HG02840 (cell line): Measurements from ENCODE around the gene PEMT.

Experiments
- ATAC-seq: cut with Tn5 transposase; IDR thresholded peaks from one replicate; pipeline ENCODE4 v1.9.1; 2021; ENCODE audit warnings: mild to moderate bottlenecking, moderate library complexity, moderate number of reproducible peaks; ENCODE audit not compliant: unreplicated experiment, low FRiP score

PEMT gene

DNA sequence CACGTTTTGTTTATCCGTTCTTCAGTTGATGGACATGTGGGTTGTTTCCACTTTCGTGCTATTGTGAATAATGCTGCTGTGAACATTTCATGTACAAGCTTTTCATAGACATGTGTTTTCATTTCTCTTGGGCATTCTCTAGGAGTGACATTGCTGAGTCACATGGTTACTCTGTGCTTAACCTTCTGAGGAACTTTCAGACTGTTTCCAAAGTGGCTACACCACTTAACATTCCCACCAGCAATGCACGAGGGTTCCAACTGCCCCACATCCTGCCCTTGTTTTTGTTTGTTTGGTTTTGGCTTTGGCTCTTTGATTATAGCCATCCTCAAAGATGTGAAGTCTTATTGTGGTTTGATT lies 14.2 kb upstream of the PEMT start:
- no peak for ATAC-seq

DNA sequence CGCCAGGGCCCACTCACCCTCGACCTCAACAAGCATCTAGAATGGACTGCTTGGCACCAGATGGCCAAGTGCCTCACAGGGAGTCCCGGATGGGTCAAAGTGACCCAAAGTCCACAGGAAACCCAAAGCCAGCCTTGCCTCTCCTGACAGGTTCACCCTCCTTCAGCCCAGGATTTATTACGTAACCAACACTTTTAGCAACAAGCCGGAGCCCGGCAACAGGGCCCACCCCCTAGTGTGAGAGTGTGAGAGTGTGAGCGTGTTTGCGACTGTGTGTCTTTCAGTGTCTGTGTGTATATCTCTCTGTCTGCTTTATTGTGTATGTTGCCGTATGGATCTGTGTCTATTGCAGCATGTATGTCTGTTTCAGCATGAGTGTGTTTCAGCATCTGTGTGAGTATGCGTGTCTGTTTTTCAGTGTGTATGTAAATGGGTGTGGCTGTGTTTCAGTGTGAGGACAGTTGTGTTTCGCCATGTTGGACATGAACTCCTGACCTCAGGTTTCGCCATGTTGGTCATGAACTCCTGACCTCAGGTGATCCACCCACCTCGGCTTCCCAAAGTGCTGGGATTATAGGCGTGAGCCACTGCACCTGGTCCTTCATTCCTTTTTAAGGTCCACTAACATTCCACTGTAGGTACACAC lies 13.7 kb upstream of the PEMT start:
- ATAC-seq, result no peak

DNA sequence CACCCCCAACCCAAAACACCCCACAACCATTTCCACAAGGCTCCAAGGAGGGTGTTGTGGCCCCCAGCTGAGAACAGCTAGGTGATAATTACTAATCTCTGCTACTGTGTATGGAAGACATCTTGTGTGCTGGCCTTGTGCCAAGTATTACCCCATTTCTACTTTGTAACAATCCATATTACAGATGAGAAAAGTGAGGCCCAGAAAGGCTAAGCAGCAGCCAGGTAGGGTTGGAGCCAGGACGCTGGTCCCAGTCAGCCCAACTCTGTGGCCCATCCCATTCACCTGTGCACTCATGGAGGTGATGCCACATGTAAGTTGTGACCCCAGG lies 12.4 kb upstream of the PEMT start:
- ATAC-seq, result no peak

DNA sequence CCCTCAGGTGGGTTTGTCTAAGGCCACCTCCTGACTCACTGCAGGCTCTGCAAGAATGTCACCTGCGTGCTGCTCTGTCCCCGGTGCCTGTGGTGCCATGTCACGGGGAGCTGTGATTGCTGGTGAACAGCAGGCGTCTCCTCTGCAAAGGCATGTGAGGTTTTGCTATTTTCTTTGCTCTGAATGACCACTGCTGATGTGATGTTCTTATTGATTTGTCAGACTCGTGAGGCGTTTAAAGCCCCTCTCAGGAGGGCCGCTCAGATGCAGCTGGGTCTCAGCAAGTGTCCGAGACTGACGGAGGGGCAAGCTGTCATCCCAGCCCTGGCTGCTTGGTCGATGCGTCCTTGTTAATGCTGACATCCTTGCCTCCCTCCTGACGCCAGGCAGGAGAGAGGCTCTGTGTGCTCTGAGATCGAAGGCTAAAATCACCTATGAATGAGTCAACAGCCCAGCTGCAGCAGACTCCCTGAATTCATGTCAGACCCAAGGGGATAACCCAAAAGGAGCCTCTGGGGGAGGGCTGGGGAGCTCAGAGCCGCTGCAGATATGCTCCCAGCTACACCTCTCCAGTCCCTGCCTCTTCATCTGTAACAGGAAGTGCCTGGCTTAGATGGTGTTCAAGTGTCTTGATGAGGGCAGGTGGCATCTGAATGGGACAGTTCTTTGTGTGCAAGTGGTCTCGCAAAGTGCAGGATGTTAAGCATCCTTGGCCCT lies 11.8 kb upstream of the PEMT start:
- ATAC-seq, result no peak

DNA sequence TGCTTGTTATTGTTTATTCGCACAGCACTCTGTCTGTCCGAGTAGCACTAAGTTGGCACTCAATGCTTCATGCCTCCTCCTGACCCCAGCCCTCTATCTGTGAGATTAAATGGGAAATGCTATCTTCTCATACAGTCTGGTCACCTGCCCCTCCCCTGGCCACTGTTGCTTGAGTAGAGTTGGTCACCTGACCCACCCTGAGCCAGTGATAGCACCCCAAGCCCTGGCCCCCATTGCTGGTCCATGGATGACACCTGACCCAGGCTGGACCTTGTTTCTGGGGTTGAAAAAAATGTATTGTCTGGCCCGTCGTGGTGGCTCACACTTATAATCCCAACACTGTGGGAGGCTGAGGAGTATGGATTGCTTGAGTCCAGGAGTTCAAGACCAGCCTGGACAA lies 8.5 kb upstream of the PEMT start:
- no peak for ATAC-seq

DNA sequence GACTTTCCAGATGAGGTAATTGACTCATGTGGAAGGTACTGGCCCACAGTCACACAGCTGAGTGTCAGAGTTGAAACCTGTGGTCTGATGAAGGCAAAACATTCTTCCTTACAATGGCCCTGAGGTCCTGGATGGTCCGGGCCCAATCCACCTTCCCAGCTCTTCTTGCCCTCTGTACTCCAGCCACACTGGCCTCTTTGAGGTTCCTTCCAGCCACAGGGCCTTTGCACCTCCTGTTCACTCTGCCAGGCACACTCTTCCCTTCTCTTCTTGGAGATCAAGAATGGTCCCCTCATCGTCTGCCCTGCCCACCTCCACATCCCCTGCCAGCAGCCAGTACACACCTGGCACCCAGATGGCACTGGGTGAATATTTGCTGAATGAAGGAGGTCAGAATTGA lies 6.5 kb upstream of the PEMT start:
- no peak for ATAC-seq

DNA sequence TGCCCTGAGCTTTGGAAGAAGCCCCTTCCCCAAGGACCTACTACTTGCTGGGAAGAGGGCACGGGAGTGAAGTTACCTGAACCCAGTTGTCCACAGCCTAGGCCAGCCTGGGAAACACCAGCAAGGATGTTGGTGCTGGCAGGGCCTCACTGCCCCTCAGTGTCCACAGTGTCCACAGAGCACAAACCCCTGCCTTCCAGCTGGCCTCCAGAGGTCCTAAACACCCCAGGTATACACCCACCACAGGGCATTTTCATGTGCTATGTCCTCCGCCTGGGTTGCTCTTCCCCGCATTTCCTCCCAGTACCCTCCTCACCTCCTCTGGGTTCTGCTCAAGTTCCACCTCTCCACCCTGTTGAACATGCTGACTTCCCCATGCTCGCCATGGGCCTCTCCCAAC lies 4.2 kb upstream of the PEMT start:
- no peak for ATAC-seq

DNA sequence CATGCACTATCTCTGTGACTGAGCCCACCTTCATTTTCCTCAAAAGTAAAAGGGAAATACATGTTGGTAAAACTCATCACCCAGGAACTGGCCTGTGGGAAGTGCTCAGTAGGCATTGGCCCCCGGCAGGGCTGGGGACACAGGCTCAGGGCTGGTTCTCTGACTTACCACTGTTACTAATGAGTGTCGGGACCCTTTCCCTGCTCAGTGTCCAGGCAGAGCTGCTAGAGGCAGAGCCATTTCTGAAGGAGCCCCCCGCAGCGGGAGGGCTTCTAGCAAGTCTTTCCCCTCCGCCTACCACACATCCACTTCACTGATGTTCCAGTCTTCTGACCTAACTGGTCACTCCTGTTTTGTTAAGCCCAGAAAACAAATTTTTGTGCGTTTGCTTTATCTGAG lies 1.7 kb upstream of the PEMT start:
- no peak for ATAC-seq

DNA sequence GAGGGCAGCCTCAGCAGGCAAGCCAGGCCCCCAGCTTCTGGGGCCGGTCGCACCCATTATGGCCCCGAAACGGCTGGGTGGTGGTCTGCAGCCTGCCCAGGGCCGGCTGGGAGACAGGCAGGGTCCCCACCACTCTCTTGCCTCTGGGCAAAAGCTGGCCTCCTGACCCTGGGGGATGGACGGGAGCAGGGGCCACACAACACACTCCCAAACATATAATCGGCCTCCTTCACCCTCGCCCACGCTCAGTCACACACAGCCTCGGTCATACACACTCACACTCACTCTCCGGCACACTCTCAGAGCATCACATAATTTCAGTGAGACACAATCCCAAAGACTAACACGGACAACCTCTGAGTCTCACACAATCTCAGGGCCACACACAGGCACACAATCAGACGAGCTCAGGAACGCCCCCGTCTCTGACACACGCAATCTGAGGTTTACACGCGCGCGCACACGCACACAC lies 589 bp downstream of the PEMT start:
- ATAC-seq, result no peak

DNA sequence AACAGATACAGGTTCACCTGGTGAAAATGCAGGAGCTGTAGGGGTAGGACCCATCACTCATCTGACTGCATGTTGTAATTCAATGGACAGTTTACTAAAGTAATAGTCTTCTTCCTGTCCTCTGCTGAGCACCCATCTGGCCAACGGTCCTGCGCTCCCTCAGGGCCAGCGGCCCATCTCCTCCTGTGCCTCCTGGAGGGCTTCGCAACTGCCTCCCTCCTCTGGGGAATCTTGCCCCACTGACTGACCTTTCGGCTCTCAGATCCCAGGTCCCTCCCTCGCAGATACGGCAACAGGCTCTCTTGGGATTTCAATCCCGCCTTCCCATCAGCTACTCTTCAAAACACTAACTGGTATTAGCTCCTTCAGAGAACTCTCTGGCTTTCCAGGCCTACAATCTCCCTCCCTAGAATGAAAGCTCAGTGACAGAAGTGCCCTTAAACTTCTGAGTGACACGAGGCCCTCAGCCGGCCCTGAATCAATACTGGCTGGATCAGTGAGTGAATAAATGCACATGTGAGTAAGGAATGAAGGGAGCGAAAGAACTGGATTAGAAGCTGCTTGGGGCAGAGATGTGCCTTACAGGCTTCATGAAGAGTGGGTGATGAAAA lies 1.3 kb downstream of the PEMT start:
- ATAC-seq, result no peak

DNA sequence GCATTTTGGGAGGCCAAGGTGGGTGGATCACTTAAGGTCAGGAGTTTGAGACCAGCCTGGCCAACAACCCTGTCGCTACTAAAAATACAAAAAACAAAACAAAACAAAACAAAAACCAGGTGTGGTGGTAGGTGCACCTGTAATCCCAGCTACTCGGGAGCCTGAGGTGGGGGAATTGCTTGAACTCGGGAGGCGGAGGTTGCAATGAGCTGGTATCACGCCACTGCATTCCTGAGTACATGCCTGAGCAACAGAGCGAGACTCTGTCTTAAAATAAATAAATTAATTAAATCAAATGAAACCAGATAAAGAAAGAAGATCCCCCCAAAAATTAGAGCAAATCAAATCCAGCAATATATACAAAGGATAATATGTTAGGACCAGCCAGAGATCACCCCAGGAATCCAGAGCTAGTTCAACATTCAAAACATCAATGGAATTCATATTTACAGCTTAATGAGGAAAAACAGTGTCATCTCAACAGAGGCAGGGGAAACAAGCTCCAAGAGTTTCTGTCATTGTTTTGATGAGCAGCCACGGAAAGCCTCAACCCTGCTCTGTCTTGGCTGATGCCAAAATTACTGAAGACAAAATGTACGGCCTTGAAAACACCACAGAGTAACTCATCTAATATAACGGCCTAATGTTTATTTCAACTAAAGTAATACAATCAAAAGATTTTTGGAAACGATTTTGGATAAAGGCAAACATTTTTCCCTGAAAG lies 3.7 kb downstream of the PEMT start:
- no peak for ATAC-seq

DNA sequence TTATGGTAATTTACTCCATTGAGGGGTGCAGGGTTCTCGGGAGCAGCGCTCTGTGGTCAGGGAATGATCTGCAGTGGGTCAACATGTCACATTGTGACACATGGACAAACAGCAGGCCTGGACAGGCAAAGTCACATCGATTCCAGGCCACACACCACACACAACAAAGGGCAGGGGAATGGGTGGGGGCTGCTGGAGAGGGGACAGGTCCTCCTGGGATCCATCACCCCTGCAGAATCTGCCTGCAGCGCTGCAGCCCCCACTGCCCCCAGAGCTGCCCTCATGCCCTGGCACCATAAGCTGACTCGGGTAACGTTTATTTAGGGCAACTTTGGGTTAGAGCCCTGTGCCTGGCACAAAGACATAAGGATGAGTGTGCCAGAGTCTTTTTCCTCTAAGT lies 9.1 kb downstream of the PEMT start:
- no peak for ATAC-seq

DNA sequence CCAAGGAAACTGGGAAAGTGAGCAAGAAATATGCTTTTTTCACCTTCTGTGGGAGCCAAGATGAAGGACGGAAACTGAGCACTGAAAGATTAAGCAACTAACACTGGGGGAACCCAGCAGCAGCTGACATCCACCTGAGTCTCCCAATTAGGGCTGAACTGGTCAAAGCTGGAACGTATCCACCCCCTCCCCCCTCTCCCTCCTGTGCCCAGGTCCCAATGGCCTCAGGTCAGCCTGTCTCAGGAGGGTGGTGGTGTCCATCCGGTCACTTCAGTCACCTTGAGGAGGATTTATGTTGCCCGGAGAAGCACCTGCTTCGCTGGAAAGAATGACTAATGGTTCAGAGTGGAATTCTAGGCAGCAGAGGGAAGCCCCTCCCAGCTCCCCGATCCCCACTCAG lies 10.0 kb downstream of the PEMT start:
- ATAC-seq, result no peak

DNA sequence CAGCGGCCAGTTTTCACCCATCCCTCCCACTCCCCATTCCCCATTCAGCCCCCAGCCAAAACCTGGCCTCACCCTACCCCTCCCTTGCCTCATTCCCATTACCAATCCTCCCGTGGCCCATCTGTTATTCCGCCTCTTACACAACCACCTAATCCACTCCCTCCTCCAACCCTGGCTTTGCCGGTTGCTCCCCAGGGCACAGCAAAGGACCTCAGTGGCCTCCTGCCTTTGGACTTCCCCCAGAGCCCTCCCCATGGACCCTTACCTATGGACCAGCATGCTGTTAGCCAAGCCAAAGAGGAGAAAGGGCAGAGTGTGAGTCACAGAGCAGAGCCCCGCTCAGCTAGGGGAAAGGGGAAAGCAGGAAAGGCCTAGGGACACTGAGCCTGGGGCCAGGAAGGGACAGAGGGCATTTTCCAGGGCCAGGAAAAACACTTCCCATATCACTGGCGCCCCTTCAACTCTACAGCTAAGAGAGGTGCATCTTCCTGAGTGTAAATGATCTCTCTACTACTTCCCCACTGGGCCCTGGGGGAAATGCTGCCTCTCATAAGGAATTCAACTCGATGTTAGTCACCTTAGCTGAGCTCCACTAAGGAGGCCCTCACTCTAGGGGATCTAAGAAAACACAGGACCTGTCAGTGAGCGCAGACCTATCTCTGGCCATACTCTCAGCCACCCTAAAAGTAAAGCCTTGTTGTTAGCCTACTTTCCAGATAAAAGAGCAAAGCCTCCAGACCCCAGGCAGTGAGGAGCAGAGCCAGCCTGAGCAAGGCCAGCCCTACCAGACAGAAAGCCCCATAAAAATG lies 10.6 kb downstream of the PEMT start:
- ATAC-seq, result no peak

DNA sequence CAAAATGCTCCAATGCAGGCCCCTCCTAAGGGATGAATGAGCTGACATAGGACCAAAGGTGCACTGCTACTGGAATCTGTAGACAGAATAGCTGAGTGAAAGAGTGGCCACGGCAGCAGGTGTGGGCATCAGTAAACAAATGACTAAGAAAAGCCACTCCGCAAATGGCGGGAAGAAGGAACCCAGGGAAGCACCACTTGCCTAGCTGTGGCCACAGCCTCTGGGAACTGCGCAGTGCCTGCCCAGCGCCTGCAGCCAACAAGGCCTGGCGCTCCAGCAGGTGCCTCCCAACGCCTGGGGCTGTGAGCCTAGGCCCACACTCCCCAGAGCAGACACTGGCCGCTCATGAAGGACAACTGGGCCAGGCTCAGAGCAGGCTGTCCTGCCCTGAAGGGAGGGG lies 11.8 kb downstream of the PEMT start:
- no peak for ATAC-seq

DNA sequence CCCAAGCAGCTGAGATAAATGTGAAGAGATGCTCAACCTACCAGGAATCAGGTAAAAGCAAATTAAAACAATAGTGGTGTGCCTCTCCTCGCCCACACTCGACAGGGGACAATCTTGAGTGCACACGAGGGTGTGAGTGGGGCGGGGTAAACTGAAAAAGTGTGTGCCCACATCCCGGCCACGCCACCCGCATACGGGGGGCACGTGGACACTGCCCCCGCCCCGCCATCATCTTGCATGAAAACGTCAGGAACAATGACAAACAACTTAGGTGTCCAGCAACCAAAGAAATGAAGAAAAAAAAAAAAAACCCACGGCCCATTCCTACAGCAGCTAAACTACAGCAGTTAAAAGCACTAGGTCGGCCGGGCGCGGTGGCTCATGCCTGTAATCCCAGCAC lies 14.1 kb downstream of the PEMT start:
- no peak for ATAC-seq

DNA sequence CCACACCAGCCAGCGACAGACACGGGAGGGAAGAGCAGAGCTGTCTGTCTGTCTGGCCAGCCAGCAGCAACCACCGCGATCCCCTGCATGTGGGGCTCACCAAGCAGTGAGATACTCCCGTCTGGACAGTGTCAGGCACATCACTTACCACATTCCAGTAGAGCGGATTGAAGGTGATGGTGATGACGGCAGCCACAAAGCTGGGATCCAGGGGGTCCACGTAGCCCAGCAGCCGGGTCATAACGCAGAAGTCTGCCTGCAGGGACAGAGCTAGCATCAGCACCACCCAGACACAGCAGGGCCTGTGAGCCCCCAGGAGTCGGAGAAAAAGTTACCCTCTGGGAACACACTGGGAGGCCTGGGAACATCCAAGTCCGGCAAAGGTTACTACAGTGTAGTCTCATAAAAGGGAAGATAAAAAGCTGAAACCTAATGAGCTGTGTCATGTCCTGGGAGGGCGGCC lies 14.7 kb downstream of the PEMT start:
- no peak for ATAC-seq

DNA sequence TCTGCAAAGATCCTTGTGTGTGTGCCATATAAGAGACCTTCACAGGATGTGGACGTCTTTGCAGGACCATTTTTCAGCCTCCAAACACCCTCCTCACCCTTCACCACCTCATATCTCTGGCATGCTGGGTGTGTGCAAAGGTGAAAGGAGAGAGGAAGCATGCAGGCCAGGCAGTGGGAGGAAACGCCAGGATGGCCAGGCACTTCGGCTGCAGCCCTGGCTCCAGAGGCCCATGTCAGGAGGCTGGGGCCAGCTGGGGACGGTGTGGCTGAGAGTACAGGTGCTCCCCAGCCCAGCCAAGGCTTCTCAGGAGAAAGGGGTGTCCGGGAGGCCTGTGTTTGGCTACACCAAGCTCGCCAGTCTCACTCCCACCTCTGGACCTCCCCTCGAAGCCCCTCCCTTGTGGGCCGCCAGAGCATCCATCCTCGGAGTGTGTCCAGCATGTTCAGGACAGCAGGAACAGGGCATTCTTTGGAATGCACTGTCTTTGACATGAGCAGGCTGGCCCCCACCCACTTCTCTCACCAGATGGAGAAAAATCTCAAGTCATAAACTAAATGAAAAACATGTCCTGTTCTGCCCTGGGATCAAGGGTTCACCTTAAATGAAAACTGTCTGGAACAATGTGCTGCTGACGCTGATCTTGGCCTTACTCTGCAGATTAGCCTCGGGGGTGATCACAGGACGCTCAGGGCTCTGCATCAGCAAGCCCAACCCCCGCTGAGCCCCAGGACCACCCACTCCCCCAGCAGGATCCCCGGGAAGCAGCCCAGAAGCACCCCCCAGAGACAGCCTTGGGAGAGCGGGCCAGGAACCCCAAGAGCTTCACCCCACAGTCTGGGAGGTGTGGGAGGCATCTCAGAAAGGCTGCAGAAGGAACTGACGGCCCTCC lies 15.9 kb downstream of the PEMT start:
- no peak for ATAC-seq

DNA sequence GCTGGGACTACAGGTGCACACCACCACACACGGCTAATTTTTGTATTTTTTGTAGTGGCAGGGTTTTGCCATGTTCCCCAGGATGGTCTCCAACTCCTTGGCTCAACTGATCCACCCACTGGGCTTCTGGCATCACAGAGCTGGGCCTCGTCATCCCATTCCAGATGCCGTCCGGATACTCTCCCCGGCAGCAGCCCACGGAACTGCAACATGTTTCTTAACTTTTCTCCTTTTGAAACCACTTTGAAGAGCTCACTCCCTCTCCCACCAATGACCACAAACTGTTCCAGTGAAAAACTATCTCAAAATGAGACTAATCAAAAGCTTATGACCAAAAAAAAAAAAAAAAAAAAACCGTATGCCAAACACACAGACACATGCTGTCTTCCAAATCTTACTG lies 17.6 kb downstream of the PEMT start:
- ATAC-seq, result no peak
